ENCODE measurements around the gene ACOT2. TPM values are rescaled to one million over a fixed set of nuclear protein-coding genes. Genes with fewer than 3 reads are reported as not detected.
"Not testable (repeated sequence)": the region's sequence is repeated elsewhere in the genome, so short reads cannot be mapped to it uniquely, and the experiment has no call there.

The ACOT2 gene
- total RNA-seq, 1 donor from 2014 or later: 44.5 TPM

GRCh38 chr14:73567358-73567757, 1.7 kb upstream of the ACOT2 start:
- no peaks in the 10 kb centered on the region for H3K27me3 ChIP-seq
- no peak for TF ChIP-seq CTCF (IDR thresholded peaks at IDR 0.05)
- H3K36me3 ChIP-seq: no peaks in the 10 kb centered on the region
- intact Hi-C loops (cut with DNase I): loop anchor here (5.0 kb wide), 1 partner anchor 45 kb away; no protein-coding TSS in a partner anchor
- DNase-seq (ENCODE audit: low spot score in 2 of 2): no peak
- H3K4me3 ChIP-seq: peak overlapping the region; percentile 80 to 83
- H3K9me3 ChIP-seq: peaks cover 0 to 3% of the 10 kb centered on the region in 2 donors
- H3K27ac ChIP-seq: peak overlapping the region; percentile 91 to 96
- peaks cover 0 to 26% of the 10 kb centered on the region in 2 donors for H3K4me1 ChIP-seq

GRCh38 chr14:73567951-73568885, 795 bp upstream of the ACOT2 start:
- Histone ChIP-seq H3K36me3 (peaks cover 0 to under 1% of the 10 kb centered on the region in 2 donors), H3K4me3 (peak overlapping the region; percentile 80 to 83), H3K27ac (peak overlapping the region; percentile 91 to 96), H3K27me3 (no peaks in the 10 kb centered on the region), H3K9me3 (no peaks in the 10 kb centered on the region), H3K4me1 (peaks cover 0 to 26% of the 10 kb centered on the region in 2 donors)
- intact Hi-C loops (cut with DNase I): loop anchor here (5.0 kb wide), 1 partner anchor 46 kb away; no protein-coding TSS in a partner anchor
- DNase-seq (ENCODE audit: low spot score in 2 of 2): no peak
- TF ChIP-seq CTCF (IDR thresholded peaks at IDR 0.05): peak in 1 of 3 experiments; percentile 7

GRCh38 chr14:73568886-73569184, 178 bp upstream of the ACOT2 start:
- H3K9me3 ChIP-seq; DNase-seq (ENCODE audit: low spot score in 2 of 2); H3K27me3 ChIP-seq; H3K36me3 ChIP-seq: not testable (repeated sequence)
- Histone ChIP-seq H3K27ac (peak overlapping the region; percentile 91 to 96), H3K4me3 (peak overlapping the region; percentile 80 to 83), H3K4me1 (peaks cover 0 to 26% of the 10 kb centered on the region in 2 donors)
- intact Hi-C loops (cut with DNase I): loop anchor here (5.0 kb wide), 1 partner anchor 47 kb away; no protein-coding TSS in a partner anchor

- not testable (repeated sequence) for H3K9me3 ChIP-seq, H3K27ac ChIP-seq, H3K27me3 ChIP-seq
- peak; percentile 25 to 55 (median 52) for TF ChIP-seq CTCF (IDR thresholded peaks at IDR 0.05)
- peaks cover 7 to 15% of the 10 kb centered on the region in 2 donors for H3K36me3 ChIP-seq
- H3K4me1 ChIP-seq: peaks cover 0 to 26% of the 10 kb centered on the region in 2 donors
- intact Hi-C loops (cut with DNase I): loop anchor here (1.0 to 2.0 kb wide), 4 partner anchors 31 to 62 kb away; partner anchors contain the start of gene ACOT6
- peak in 1 of 2 donors; percentile 80 for DNase-seq (ENCODE audit: low spot score in 2 of 2)
- peak overlapping the region in 1 of 2 donors; percentile 83 for H3K4me3 ChIP-seq
These were observed 1.9 kb downstream of the ACOT2 start for GRCh38 chr14:73570913-73571312.

- intact Hi-C loops (cut with DNase I); DNase-seq (ENCODE audit: low spot score in 2 of 2); H3K4me3 ChIP-seq; H3K9me3 ChIP-seq; H3K27ac ChIP-seq; H3K27me3 ChIP-seq: not testable (repeated sequence)
- H3K4me1 ChIP-seq: peaks cover 0 to 11% of the 10 kb centered on the region in 2 donors
- H3K36me3 ChIP-seq: peaks cover 10 to 15% of the 10 kb centered on the region in 2 donors
These were observed 4.0 kb downstream of the ACOT2 start for GRCh38 chr14:73573034-73573433.

- H3K4me1 ChIP-seq; H3K27ac ChIP-seq; H3K9me3 ChIP-seq; H3K4me3 ChIP-seq; H3K27me3 ChIP-seq; intact Hi-C loops (cut with DNase I); DNase-seq (ENCODE audit: low spot score in 2 of 2): not testable (repeated sequence)
- H3K36me3 ChIP-seq: peaks cover 17% of the 10 kb centered on the region in 2 donors
These were observed 4.7 kb downstream of the ACOT2 start for GRCh38 chr14:73573740-73574139.

GRCh38 chr14:73574251-73574650, 5.2 kb downstream of the ACOT2 start:
- H3K9me3 ChIP-seq; H3K4me1 ChIP-seq; H3K4me3 ChIP-seq; intact Hi-C loops (cut with DNase I); H3K27ac ChIP-seq; DNase-seq (ENCODE audit: low spot score in 2 of 2); H3K27me3 ChIP-seq: not testable (repeated sequence)
- peaks cover 19% of the 10 kb centered on the region in 2 donors for H3K36me3 ChIP-seq

All from ascending aorta (tissue), 2 donors.